K562 (cell line): ENCODE data around the gene DCST1. TPM values are rescaled to one million over a fixed set of nuclear protein-coding genes. Genes with fewer than 3 reads are reported as not detected.

Experiments
- ARID1B ChIP-seq: fragments of 450-650 bp; IDR thresholded peaks from 2 replicates; pipeline ENCODE4 v1.6.1; 2016; ENCODE audit warnings: antibody characterized with exemption, mild to moderate bottlenecking, inconsistent platforms
- ASH1L ChIP-seq: fragments of 450-650 bp; IDR thresholded peaks from 2 replicates; pipeline ENCODE4 v1.6.1; 2018; ENCODE audit warnings: borderline replicate concordance, mild to moderate bottlenecking, low read depth; ENCODE audit not compliant: partially characterized antibody
- BRF2 ChIP-seq: IDR thresholded peaks from 3 replicates; pipeline ENCODE4 v1.6.1; 2011; ENCODE audit warnings: borderline replicate concordance, mild to moderate bottlenecking; ENCODE audit not compliant: insufficient read length, insufficient read depth
- DMBX1 ChIP-seq: fragments of 250-450 bp; sonication (Bioruptor Pico); IDR thresholded peaks from 2 replicates; pipeline ENCODE4 v1.8.0; 2022; ENCODE audit warnings: inconsistent platforms, mild to moderate bottlenecking, moderate library complexity, borderline replicate concordance
- ESRRB ChIP-seq: fragments of 250-450 bp; sonication (Bioruptor Pico); IDR thresholded peaks from 2 replicates; pipeline ENCODE4 v1.5.0; 2020; ENCODE audit warnings: mild to moderate bottlenecking, moderate library complexity, borderline replicate concordance
- FOSL1 ChIP-seq: fragments of 200-800 bp; sonication (Bioruptor generic); conservative IDR thresholded peaks from 2 replicates; pipeline ENCODE4 v1.6.1; 2016; ENCODE audit warnings: missing genetic modification characterization, missing compliant biosample characterization
- HCFC1 ChIP-seq: IDR thresholded peaks from 2 replicates; pipeline ENCODE4 v1.6.1; 2012; ENCODE audit warnings: low read depth, low read length, improper control_type of control experiment
- HDAC2 ChIP-seq: fragments of 450-650 bp; IDR thresholded peaks from 2 replicates; pipeline ENCODE4 v1.6.1; 2016; ENCODE audit warnings: mild to moderate bottlenecking
- IRF1 ChIP-seq: sonication (generic); formaldehyde crosslinking; IDR thresholded peaks from 2 replicates; pipeline ENCODE4 v1.8.0; 2022; ENCODE audit warnings: missing genetic modification reagents, mild to moderate bottlenecking, borderline replicate concordance
- IRF2 ChIP-seq: sonication (generic); formaldehyde crosslinking; IDR thresholded peaks from 2 replicates; pipeline ENCODE4 v1.8.1; 2022; ENCODE audit warnings: mild to moderate bottlenecking, missing genetic modification reagents
- JUND ChIP-seq, 2 experiments: IDR thresholded peaks; 2 replicates in 1 of 2; 3 replicates in 1 of 2; pipeline ENCODE4 v1.6.1; 2011; ENCODE audit warnings: borderline replicate concordance in 2 of 2, low read depth in 2 of 2, low read length in 2 of 2, improper control_type of control experiment in 1 of 2, missing biosample characterization in 1 of 2, missing genetic modification characterization in 1 of 2, missing genetic modification reagents in 1 of 2
- KDM5B ChIP-seq: fragments of 200-600 bp; sonication (generic); IDR thresholded peaks from 2 replicates; pipeline ENCODE4 v1.6.1; 2012; ENCODE audit warnings: low read depth, mild to moderate bottlenecking, moderate library complexity, low read length, control low read depth, inconsistent platforms; ENCODE audit not compliant: insufficient replicate concordance
- MYC ChIP-seq, 2 experiments: fragments of 250-450 bp in 1 of 2; sonication (Bioruptor Pico) in 1 of 2; IDR thresholded peaks; 2 replicates each; pipeline versions ENCODE4 v1.5.1 to v1.6.1; 2012 to 2021; ENCODE audit warnings: low read depth in 2 of 2, borderline replicate concordance in 1 of 2, improper control_type of control experiment in 1 of 2, low read length in 1 of 2, mild to moderate bottlenecking in 1 of 2, moderate library complexity in 1 of 2
- PHTF2 ChIP-seq: fragments of 250-450 bp; sonication (Bioruptor Pico); IDR thresholded peaks from 2 replicates; pipeline ENCODE4 v1.5.0; 2021; ENCODE audit warnings: mild to moderate bottlenecking
- POU5F1 ChIP-seq: fragments of 150-350 bp; IDR thresholded peaks from 2 replicates; pipeline ENCODE4 v1.6.1; 2014; ENCODE audit warnings: borderline replicate concordance, low read length, low read depth, mild to moderate bottlenecking; ENCODE audit not compliant: partially characterized antibody
- TAF15 ChIP-seq: fragments of 200-400 bp; formaldehyde crosslinking; IDR thresholded peaks from 2 replicates; pipeline ENCODE4 v1.6.1; 2017; ENCODE audit warnings: mild to moderate bottlenecking, low read depth, low read length, moderate library complexity
- TARDBP ChIP-seq: fragments of 450-650 bp; IDR thresholded peaks from 2 replicates; pipeline ENCODE4 v1.6.1; 2016
- ZNF75A ChIP-seq: fragments of 450-650 bp; formaldehyde crosslinking; IDR thresholded peaks from 2 replicates; pipeline ENCODE4 v1.4.0; 2020; ENCODE audit warnings: mild to moderate bottlenecking
- ZNF785 ChIP-seq: fragments of 250-450 bp; sonication (Bioruptor Pico); IDR thresholded peaks from 2 replicates; pipeline ENCODE4 v1.4.0; 2020; ENCODE audit warnings: mild to moderate bottlenecking
- polyA plus RNA-seq, 8 experiments: library from polyadenylated mRNA; depleted of rRNA in 4 of 8; stranded (reverse) in 5 of 8; unstranded in 3 of 8; fragments of >200 nt; fragmentation: Nextera tagmentation in 2 of 8; fragmentation: Illumina TruSeq in 1 of 8; extraction: Ambion mirVana in 2 of 8; extraction: Trizol in 1 of 8; gene quantifications; 2 replicates each; pipeline versions ENCODE4 v1.2.1 to v1.2.3, GENCODE V29; 2011 to 2014; ENCODE audit warnings: inconsistent platforms in 1 of 8, missing spikeins in 1 of 8
- total RNA-seq, 7 experiments: library from RNA; depleted of rRNA in 6 of 7; stranded (reverse); fragments of >200 nt in 6 of 7; fragmentation: Illumina TruSeq in 2 of 7; extraction: Trizol in 2 of 7; gene quantifications; 2 replicates each; pipeline versions ENCODE4 v1.2.1 to v1.2.3, GENCODE V29; 2011 to 2021; ENCODE audit warnings: low replicate concordance in 1 of 7
- TF ChIP-seq, protein P1 (sequence below): IDR thresholded peaks from 2 replicates; pipeline ENCODE4 v1.6.1; 2011; ENCODE audit warnings: borderline replicate concordance, low read depth, mild to moderate bottlenecking, moderate library complexity, low read length; ENCODE audit not compliant: insufficient read depth, poor library complexity, severe bottlenecking
- TF ChIP-seq, protein P2 (sequence below): fragments of 450-650 bp; IDR thresholded peaks from 2 replicates; pipeline ENCODE4 v1.6.1; 2016; ENCODE audit warnings: missing biosample characterization, missing genetic modification characterization

DCST1 gene
- total and polyA plus RNA-seq, 9 of the 15 experiments (the other 6 are each of a cell fraction or from before 2014, with no cell fraction given): not detected

DNA sequence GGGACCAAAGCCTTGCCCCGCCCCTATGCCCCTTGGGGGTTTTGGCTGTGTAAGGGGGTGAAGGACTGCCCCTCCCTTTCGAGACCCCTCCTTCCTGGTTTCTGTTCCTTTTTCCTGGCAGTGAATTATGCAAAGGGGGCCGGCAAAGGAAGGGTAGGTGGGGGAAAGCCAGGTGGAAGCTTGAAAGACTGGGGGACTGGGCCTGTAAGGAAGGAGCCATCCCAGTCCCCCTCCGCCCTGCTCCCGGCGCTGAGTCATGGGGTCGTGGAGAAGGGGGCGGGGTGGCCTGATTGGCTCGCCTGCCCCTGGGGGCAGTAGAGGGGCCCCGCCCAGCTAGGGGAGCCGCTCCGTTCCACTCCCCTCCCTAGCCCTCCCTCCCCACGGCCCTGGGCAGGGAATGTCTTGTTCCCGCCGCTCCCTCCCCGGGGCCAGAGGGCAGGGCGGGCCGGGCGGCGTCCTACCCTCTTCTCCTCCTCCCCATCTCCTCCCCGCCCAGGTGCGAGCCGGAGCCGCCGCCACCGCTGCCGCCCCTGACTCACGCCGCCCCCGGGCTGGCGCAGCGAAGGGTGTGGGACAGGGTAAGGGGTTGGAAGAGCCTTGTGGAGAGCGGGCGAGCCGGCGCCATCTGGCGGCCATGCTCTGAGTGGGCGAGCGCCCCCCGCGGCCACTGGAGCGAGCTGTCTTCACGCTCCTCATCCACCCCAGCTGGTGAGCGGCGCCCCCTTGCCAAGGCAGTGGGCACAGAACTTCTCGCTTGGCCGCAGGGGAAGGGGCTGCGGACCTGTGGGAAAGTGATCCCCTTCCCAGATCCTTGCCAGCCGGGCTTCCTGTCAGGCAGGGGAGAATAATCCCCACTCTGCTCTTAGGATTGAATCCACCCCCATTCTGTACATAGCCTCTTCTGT is 16.3 kb upstream of the DCST1 start (continued):
- no peak for TF ChIP-seq KDM5B
- TF ChIP-seq, protein P1, sequence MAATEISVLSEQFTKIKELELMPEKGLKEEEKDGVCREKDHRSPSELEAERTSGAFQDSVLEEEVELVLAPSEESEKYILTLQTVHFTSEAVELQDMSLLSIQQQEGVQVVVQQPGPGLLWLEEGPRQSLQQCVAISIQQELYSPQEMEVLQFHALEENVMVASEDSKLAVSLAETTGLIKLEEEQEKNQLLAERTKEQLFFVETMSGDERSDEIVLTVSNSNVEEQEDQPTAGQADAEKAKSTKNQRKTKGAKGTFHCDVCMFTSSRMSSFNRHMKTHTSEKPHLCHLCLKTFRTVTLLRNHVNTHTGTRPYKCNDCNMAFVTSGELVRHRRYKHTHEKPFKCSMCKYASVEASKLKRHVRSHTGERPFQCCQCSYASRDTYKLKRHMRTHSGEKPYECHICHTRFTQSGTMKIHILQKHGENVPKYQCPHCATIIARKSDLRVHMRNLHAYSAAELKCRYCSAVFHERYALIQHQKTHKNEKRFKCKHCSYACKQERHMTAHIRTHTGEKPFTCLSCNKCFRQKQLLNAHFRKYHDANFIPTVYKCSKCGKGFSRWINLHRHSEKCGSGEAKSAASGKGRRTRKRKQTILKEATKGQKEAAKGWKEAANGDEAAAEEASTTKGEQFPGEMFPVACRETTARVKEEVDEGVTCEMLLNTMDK: peak; percentile 91
- peak; percentile 60 for TF ChIP-seq ARID1B
- no peak for TF ChIP-seq IRF2 (CRISPR knock-in tag)
- TF ChIP-seq HDAC2: no peak
- TF ChIP-seq DMBX1 (CRISPR knock-in tag): no peak
- peak; percentile 68 for TF ChIP-seq JUND (IDR thresholded peaks at IDR 0.05; ENCODE audit: borderline replicate concordance, low read depth, low read length)
- peak; percentile 11; the same call in 1 of the 3 replicates for TF ChIP-seq JUND (tag; IDR thresholded peaks at IDR 0.05; ENCODE audit: borderline replicate concordance, low read depth, low read length)
- TF ChIP-seq BRF2: no peak
- TF ChIP-seq TARDBP: peak; percentile 75
- TF ChIP-seq, protein P2, sequence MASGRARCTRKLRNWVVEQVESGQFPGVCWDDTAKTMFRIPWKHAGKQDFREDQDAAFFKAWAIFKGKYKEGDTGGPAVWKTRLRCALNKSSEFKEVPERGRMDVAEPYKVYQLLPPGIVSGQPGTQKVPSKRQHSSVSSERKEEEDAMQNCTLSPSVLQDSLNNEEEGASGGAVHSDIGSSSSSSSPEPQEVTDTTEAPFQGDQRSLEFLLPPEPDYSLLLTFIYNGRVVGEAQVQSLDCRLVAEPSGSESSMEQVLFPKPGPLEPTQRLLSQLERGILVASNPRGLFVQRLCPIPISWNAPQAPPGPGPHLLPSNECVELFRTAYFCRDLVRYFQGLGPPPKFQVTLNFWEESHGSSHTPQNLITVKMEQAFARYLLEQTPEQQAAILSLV (tag): no peak
- peak; percentile 51 for TF ChIP-seq HCFC1
- TF ChIP-seq MYC (IDR thresholded peaks at IDR 0.05; ENCODE audit: low read depth, low read length): peak; percentile 81; the same call in 1 of the 2 replicates
- TF ChIP-seq MYC (CRISPR knock-in tag; IDR thresholded peaks at IDR 0.05; ENCODE audit: borderline replicate concordance, low read depth): no peak
- TF ChIP-seq PHTF2 (CRISPR knock-in tag): no peak
- no peak for TF ChIP-seq IRF1 (CRISPR knock-in tag)
- TF ChIP-seq ZNF75A (CRISPR knock-in tag): no peak
- no peak for TF ChIP-seq ZNF785
- no peak for TF ChIP-seq ASH1L
- no peak for TF ChIP-seq TAF15
- no peak for TF ChIP-seq POU5F1
- no peak for TF ChIP-seq ESRRB (CRISPR knock-in tag)
- peak; percentile 87 for TF ChIP-seq FOSL1 (tag)
